Stimulated activated CD8-positive, alpha-beta memory T cell treated with anti-CD3 and anti-CD28 coated beads, Interleukin-4, amount 100 ng/mL, for 24 hours (primary cell): ENCODE results near the gene ERRFI1.

Source experiments
- DNase-seq: peaks from one replicate; pipeline ENCODE4 v3.0.0-alpha.2; 2020; ENCODE audit warnings: low read depth

The ERRFI1 gene

GRCh38 chr1:8043621-8044020, 17.5 kb upstream of the ERRFI1 start:
- DNase-seq: no peak

GRCh38 chr1:8042134-8042533, 16.0 kb upstream of the ERRFI1 start:
- DNase-seq: no peak

GRCh38 chr1:8040586-8040985, 14.5 kb upstream of the ERRFI1 start:
- DNase-seq: no peak

DNA sequence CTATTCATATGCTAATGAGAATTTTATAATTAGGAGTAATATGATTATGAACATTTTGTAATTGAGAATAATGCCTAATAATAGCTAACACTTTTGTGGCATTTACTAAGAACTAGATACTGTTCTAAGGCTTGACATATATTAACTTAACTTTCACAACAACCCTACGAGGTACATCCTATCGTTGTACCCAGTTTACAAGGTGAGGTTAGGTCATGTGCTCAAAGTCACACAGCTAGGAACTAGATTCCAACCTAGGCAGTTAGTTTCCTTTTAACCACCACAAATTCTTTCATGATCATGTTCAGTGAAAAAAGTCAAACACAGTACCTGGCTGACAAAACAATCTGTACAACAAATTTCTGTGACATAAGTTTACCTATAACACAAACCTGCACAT, 13.0 kb upstream of the ERRFI1 start:
- DNase-seq: no peak

DNA sequence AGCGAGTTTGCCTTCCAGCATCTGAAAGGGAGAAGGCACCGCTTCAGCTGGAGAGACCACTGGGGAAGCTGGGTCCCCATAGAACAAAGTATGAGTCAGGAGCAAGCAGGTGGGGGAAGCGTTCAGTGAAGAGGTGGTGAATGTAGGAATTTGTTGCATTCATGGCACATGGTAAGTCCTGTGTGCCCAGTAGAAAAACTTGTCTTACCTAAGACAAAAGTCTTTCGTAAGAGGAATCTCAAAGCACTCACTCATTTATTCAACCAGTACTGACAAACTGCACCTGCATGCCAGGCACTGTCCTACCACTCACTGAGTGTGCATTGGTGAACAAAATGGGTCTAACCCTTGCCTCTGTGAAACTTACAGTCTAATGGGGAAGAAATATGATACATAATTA, 9.2 kb upstream of the ERRFI1 start:
- DNase-seq: no peak

GRCh38 chr1:8033322-8033721, 7.2 kb upstream of the ERRFI1 start:
- no peak for DNase-seq

- no peak for DNase-seq
Measured at GRCh38 chr1:8032366-8032910, 6.3 kb upstream of the ERRFI1 start.

- DNase-seq: no peak
Measured at GRCh38 chr1:8031176-8031785, 5.2 kb upstream of the ERRFI1 start.

GRCh38 chr1:8028571-8028910, 2.4 kb upstream of the ERRFI1 start:
- DNase-seq: no peak

GRCh38 chr1:8027748-8028570, 1.9 kb upstream of the ERRFI1 start:
- no peak for DNase-seq

DNA sequence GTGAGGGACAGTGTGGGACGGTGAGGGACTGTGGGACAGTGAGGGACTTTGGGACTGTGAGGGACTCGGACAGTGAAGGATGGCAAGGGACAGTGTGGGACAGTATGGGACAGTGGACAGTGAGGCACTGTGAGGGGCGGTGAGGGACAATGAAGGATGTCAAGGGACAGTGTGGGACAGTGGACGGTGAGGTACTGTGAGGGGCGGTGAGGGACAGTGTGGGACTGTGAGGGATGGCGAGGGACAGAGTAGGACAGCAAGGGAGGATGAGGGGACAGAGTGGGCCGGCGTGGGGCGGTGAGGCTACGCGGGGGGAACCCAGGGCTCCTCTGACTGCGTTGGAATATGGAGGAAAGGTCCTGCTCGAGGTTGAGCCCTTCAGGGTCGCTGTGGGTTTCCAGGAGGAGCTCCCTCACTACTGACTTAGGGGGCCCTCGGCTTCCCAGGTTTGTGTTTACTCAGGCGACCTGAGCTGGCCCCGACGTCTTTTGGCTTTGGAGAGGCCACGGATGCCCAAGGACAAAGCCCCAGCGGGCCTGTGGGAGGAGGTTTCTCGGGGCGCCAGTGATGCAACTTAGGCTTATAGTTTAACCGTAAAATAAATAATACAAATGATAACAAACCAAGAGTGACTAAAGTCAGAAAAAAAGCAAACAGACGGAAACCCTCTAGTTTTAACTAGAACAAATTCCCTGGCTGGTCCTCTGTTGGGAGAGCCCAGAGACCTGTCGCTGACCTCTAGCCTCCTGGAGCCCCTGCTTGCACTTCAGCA, 1.1 kb upstream of the ERRFI1 start:
- DNase-seq: no peak

GRCh38 chr1:8025671-8026144, 401 bp downstream of the ERRFI1 start:
- DNase-seq: no peak

- no peak for DNase-seq
Measured at GRCh38 chr1:8025061-8025670, 943 bp downstream of the ERRFI1 start.

GRCh38 chr1:8024329-8024728, 1.8 kb downstream of the ERRFI1 start:
- DNase-seq: no peak

DNA sequence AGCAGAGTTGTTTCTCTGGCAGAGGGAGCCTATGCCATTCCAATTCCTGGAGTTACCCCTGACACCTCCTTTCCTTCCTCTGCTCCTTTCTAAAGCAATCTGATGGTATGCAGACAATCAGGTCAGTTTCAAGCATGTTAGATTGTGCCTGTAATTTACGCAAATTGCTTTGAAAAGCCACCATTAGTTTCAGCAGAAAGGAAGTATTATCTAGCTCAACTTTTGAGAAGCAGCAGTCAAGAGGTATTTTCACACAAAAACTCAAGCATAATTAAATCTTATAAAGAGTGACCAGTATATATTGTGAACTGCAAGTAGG, 2.2 kb downstream of the ERRFI1 start:
- DNase-seq: no peak

DNA sequence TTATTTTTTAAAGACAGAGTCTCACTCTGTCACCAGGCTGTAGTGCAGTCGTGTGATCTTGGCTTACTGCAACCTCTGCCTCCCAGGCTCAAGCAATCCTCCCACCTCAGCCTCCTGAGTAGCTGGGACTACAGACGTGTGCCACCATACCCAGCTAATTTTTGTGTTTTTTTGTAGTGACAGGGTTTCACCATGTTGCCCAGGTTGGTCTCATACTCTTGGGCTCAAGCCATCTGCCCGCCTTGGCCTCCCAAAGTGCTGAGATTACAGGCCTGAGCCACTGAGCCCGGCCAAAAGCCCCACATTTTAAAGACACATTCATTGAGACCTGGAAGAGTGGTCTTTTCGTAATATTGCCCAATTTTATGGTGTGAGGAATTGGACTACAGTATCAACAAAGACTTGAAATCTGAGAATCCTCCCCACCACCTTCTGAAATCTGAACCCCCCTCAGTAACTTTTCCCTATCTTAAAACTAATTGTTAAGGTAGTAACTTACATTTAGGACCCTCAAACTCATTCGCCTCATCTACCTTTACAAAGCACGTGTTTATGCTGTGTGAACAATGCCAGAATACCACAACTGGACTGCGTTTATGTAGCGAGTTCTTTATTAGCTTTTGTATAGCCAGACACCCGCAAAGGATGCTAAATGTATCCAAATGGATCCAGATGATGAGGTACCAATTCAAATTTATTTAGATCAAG, 2.7 kb downstream of the ERRFI1 start:
- DNase-seq: no peak

DNA sequence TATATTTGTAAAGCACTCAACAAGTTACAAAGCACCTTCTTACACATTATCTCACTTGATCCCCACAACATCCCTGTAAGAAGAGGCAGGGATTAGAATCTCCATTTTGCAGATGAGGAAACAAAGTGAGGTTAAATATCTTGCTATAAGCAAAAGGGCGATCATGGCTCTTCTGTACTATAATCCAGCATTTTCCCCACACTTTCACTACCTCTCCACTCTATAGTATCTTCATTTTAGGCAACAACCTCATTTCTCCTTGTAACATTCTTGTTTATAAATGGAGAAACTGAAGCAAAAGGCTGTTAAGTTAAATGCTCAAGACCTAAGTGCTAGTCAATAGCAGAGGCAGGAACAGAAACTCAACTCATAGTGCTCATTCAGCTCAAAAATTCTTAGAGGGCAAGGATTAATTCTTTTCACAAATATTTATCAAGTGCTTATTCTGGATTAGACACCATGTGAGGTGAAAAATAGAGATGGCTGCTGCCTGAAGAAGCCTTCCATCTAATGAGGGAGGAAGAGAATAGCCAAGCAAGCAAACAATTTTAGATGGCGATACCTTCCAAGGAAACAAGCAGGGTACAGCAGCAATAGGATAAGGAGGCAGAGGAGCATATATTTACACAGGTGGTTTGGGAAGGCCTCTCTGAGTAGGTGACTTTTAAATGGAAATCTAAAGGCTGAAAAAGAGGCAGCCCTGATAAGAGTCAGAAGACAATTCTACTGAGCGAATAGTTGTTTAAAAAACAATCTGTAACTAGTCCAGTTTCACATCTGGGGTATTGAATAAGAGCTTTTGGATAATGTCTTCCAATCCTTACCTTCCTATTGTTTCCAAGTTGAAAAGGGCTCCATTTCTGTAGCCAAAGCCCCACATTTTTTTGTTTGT, 3.5 kb downstream of the ERRFI1 start:
- DNase-seq: no peak

GRCh38 chr1:8021676-8022266, 4.3 kb downstream of the ERRFI1 start:
- DNase-seq: no peak

DNA sequence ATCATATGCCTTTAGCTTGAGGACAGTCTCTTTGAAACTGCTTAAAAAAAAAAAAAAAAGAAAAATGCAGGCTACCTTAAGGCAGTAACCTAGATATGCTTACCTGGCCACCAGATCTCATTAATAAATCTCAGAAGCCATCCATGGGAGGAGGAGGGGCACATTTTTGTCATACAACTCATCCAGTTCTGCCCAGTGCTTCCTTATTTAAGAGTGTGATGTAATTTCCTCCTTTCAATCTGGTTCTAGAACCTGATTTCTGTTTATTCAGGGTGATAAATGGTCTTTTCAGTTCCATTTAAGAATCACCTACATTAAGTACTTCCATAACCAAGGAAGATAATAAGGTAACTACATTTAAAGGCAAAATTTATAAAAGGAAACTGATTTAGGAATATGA, 6.1 kb downstream of the ERRFI1 start:
- no peak for DNase-seq

GRCh38 chr1:8019229-8019620, 6.9 kb downstream of the ERRFI1 start:
- no peak for DNase-seq
